Measurements from ENCODE around the gene SOCS7. TPM values are rescaled to one million over a fixed set of nuclear protein-coding genes. Genes with fewer than 3 reads are reported as not detected.

The SOCS7 gene
- total RNA-seq, 1 experiment from 2014 or later, result 31.0 TPM

DNA sequence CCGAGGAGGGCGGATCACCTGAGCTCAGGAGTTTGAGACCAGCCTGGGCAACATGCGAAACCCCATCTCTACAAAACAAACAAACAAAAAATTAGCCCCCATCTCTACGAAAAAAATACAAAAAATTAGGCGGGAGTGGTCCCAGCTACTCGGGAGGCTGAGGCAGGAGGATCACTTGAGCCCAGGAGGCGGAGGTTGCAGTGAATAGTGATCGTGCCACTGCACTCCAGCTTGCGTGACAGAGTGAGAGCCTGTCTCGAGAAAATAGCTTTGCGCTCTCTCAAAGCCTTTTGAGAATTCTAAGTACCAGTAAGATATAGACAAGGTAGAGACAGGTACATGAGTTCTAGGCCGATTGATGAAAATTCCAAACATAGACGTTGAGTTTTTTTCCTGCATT, 2.0 kb downstream of the SOCS7 start:
- in situ Hi-C loops (cut with HindIII; ENCODE audit: low pct_unique_long_range_greater_than_20kb, low sequenced_read_pairs), result no loop called here

GRCh38 chr17:38354466-38354865, 2.8 kb downstream of the SOCS7 start:
- peaks cover 35% of the 10 kb centered on the region for H3K4me1 ChIP-seq (ENCODE audit: control insufficient read depth, insufficient read depth, low read length)
- no TSS peak for BruUV-seq (replicated peaks)
- DNase-seq (ENCODE audit: low read depth, low spot score) (no peak), ATAC-seq (no peak)
- H3K27ac ChIP-seq (ENCODE audit: low read length), result peak overlapping the region; percentile 23; the same call in 1 of the 2 replicates
- H3K27me3 ChIP-seq (ENCODE audit: control insufficient read depth, insufficient read depth, low read length), result no peaks in the 10 kb centered on the region
- peak overlapping the region; percentile 65 to 73; a peak in 3 of 4 replicates for H3K4me3 ChIP-seq (ENCODE audit: low read depth in 2 of 2, low read length in 2 of 2)
- intact Hi-C loops (cut with micrococcal nuclease; ENCODE audit: unreplicated experiment) (no loop called here), in situ Hi-C loops (cut with HindIII; ENCODE audit: low pct_unique_long_range_greater_than_20kb, low sequenced_read_pairs) (no loop called here)
- ChIA-PET POLR2A (no interaction called here), CTCF (interaction anchor here (0.8 kb wide), 1 partner anchor 23 kb away, joined by 3 read pairs; no protein-coding TSS in a partner anchor)
- no peak for TF ChIP-seq TCF7L2 (IDR thresholded peaks at IDR 0.05; ENCODE audit: low read depth, low read length)
- TF ChIP-seq, protein P1, sequence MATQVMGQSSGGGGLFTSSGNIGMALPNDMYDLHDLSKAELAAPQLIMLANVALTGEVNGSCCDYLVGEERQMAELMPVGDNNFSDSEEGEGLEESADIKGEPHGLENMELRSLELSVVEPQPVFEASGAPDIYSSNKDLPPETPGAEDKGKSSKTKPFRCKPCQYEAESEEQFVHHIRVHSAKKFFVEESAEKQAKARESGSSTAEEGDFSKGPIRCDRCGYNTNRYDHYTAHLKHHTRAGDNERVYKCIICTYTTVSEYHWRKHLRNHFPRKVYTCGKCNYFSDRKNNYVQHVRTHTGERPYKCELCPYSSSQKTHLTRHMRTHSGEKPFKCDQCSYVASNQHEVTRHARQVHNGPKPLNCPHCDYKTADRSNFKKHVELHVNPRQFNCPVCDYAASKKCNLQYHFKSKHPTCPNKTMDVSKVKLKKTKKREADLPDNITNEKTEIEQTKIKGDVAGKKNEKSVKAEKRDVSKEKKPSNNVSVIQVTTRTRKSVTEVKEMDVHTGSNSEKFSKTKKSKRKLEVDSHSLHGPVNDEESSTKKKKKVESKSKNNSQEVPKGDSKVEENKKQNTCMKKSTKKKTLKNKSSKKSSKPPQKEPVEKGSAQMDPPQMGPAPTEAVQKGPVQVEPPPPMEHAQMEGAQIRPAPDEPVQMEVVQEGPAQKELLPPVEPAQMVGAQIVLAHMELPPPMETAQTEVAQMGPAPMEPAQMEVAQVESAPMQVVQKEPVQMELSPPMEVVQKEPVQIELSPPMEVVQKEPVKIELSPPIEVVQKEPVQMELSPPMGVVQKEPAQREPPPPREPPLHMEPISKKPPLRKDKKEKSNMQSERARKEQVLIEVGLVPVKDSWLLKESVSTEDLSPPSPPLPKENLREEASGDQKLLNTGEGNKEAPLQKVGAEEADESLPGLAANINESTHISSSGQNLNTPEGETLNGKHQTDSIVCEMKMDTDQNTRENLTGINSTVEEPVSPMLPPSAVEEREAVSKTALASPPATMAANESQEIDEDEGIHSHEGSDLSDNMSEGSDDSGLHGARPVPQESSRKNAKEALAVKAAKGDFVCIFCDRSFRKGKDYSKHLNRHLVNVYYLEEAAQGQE (IDR thresholded peaks at IDR 0.05; ENCODE audit: insufficient read depth in 1 of 2, low read depth in 2 of 2, low read length in 1 of 2), result no peak
- TF ChIP-seq, protein P2, sequence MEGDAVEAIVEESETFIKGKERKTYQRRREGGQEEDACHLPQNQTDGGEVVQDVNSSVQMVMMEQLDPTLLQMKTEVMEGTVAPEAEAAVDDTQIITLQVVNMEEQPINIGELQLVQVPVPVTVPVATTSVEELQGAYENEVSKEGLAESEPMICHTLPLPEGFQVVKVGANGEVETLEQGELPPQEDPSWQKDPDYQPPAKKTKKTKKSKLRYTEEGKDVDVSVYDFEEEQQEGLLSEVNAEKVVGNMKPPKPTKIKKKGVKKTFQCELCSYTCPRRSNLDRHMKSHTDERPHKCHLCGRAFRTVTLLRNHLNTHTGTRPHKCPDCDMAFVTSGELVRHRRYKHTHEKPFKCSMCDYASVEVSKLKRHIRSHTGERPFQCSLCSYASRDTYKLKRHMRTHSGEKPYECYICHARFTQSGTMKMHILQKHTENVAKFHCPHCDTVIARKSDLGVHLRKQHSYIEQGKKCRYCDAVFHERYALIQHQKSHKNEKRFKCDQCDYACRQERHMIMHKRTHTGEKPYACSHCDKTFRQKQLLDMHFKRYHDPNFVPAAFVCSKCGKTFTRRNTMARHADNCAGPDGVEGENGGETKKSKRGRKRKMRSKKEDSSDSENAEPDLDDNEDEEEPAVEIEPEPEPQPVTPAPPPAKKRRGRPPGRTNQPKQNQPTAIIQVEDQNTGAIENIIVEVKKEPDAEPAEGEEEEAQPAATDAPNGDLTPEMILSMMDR (IDR thresholded peaks at IDR 0.05), result no peak
- no peak for TF ChIP-seq POLR2AphosphoS5 (IDR thresholded peaks at IDR 0.05; ENCODE audit: low read depth, low read length)
- no peak for TF ChIP-seq SIN3A (IDR thresholded peaks at IDR 0.05; ENCODE audit: borderline replicate concordance, insufficient read depth, low read depth, low read length)
- H3K9me3 ChIP-seq (ENCODE audit: control insufficient read depth, insufficient read depth, low read depth, low read length), result no peaks in the 10 kb centered on the region
- peaks cover 3% of the 10 kb centered on the region for H3K36me3 ChIP-seq (ENCODE audit: control insufficient read depth, insufficient read depth, low read length)

More for the DNA sequence above, 2.0 kb downstream of the SOCS7 start:
- no peak for DNase-seq (ENCODE audit: low read depth, low spot score)
- BruUV-seq (replicated peaks), result no TSS peak
- ChIA-PET CTCF (interaction anchor here (0.8 kb wide), 1 partner anchor 22 kb away, joined by 3 read pairs; no protein-coding TSS in a partner anchor), POLR2A (interaction anchor here (0.9 kb wide), 1 partner anchor 12 kb away, joined by 3 read pairs; no protein-coding TSS in a partner anchor)
- TF ChIP-seq SIN3A (IDR thresholded peaks at IDR 0.05; ENCODE audit: borderline replicate concordance, insufficient read depth, low read depth, low read length), result no peak
- TF ChIP-seq, protein P2 (IDR thresholded peaks at IDR 0.05), result no peak
- TF ChIP-seq, protein P1 (IDR thresholded peaks at IDR 0.05; ENCODE audit: insufficient read depth in 1 of 2, low read depth in 2 of 2, low read length in 1 of 2), result no peak
- no peak for ATAC-seq
- H3K27me3 ChIP-seq (ENCODE audit: control insufficient read depth, insufficient read depth, low read length), result no peaks in the 10 kb centered on the region
- peaks cover 33% of the 10 kb centered on the region for H3K4me1 ChIP-seq (ENCODE audit: control insufficient read depth, insufficient read depth, low read length)
- no peaks in the 10 kb centered on the region for H3K9me3 ChIP-seq (ENCODE audit: control insufficient read depth, insufficient read depth, low read depth, low read length)
- H3K36me3 ChIP-seq (ENCODE audit: control insufficient read depth, insufficient read depth, low read length), result peaks cover 3% of the 10 kb centered on the region; the same call in 1 of the 2 replicates
- intact Hi-C loops (cut with micrococcal nuclease; ENCODE audit: unreplicated experiment), result no loop called here
- peak overlapping the region; percentile 65 to 73 for H3K4me3 ChIP-seq (ENCODE audit: low read depth in 2 of 2, low read length in 2 of 2)
- H3K27ac ChIP-seq (ENCODE audit: low read length), result no peak overlapping the region

Data from Panc1 (cell line).